NCI-H2196 (cell line): Measurements from ENCODE around the gene BRMS1L.
"Not testable (repeated sequence)": the region's sequence is repeated elsewhere in the genome, so short reads cannot be mapped to it uniquely, and the experiment has no call there.

Experiments
- DNase-seq: peaks from one replicate; lab custom pipeline; 2025; ENCODE audit not compliant: unreplicated experiment; lab: John Stamatoyannopoulos, UW

BRMS1L gene

GRCh38 chr14:35826218-35826951 lies at the start of gene BRMS1L:
Gene BRMS1L (plus strand): TSS chr14:35826338. CDS start chr14:35826517, 179 bp downstream.
- DNase-seq: peak; percentile 97

- no peak for DNase-seq
Measured at GRCh38 chr14:35776823-35777222, 49.3 kb upstream of the BRMS1L start.

GRCh38 chr14:35777550-35777949 lies 48.6 kb upstream of the BRMS1L start:
- not testable (repeated sequence) for DNase-seq

GRCh38 chr14:35779368-35779767 lies 46.8 kb upstream of the BRMS1L start:
- no peak for DNase-seq

- DNase-seq: no peak
Measured at GRCh38 chr14:35783699-35784098, 42.4 kb upstream of the BRMS1L start.

GRCh38 chr14:35786856-35787255 lies 39.3 kb upstream of the BRMS1L start:
- DNase-seq: no peak

GRCh38 chr14:35789651-35790050 lies 36.5 kb upstream of the BRMS1L start:
- DNase-seq: no peak

GRCh38 chr14:35797796-35798195 lies 28.3 kb upstream of the BRMS1L start:
- DNase-seq: no peak

- DNase-seq: no peak
Measured at GRCh38 chr14:35806006-35806907, 19.9 kb upstream of the BRMS1L start.

- no peak for DNase-seq
Measured at GRCh38 chr14:35807131-35807961, 18.8 kb upstream of the BRMS1L start.

GRCh38 chr14:35808076-35808637 lies 18.0 kb upstream of the BRMS1L start:
- peak; percentile 21 for DNase-seq

GRCh38 chr14:35808638-35809563 lies 17.2 kb upstream of the BRMS1L start, which contains the start of gene RALGAPA1:
Gene RALGAPA1 (minus strand): TSS chr14:35809295. CDS start chr14:35808835, 460 bp downstream.
- DNase-seq: peak; percentile 95

- DNase-seq: no peak
Measured at GRCh38 chr14:35809597-35809996, 16.5 kb upstream of the BRMS1L start.

- DNase-seq: no peak
Measured at GRCh38 chr14:35810963-35811362, 15.2 kb upstream of the BRMS1L start.

GRCh38 chr14:35814371-35815005 lies 11.7 kb upstream of the BRMS1L start:
- peak; percentile 56 for DNase-seq

- peak; percentile 62 for DNase-seq
Measured at GRCh38 chr14:35818346-35819115, 7.6 kb upstream of the BRMS1L start.

- DNase-seq: no peak
Measured at GRCh38 chr14:35819591-35820540, 6.3 kb upstream of the BRMS1L start.
